HG02571 (cell line): ENCODE data around the gene MACROH2A1.
A peak's percentile ranks its signal among the peaks of the same experiment; 100 is the strongest.

ENCODE experiments used
- ATAC-seq: cut with Tn5 transposase; IDR thresholded peaks from one replicate; pipeline ENCODE4 v1.9.1; 2021; ENCODE audit warnings: mild to moderate bottlenecking, moderate library complexity; ENCODE audit not compliant: unreplicated experiment

Gene MACROH2A1

GRCh38 chr5:135398855-135399793 is at the start of gene MACROH2A1:
MACROH2A1 (minus strand) TSS chr5:135399231; CDS start chr5:135389093, 10,138 bp downstream.
- peak; percentile 87 for ATAC-seq

- no peak for ATAC-seq
Observed at GRCh38 chr5:135448071-135448739, 49.2 kb upstream of the MACROH2A1 start.

GRCh38 chr5:135447298-135447929 is 48.4 kb upstream of the MACROH2A1 start, which contains the start of gene DCANP1:
DCANP1 (minus strand) TSS chr5:135447348; CDS start chr5:135447108, 240 bp downstream.
- no peak for ATAC-seq

GRCh38 chr5:135446615-135447014 is 47.6 kb upstream of the MACROH2A1 start:
- no peak for ATAC-seq

GRCh38 chr5:135446206-135446605 is 47.2 kb upstream of the MACROH2A1 start:
- no peak for ATAC-seq

- ATAC-seq = no peak
Observed at GRCh38 chr5:135445306-135445985, 46.4 kb upstream of the MACROH2A1 start.

- no peak for ATAC-seq
Observed at GRCh38 chr5:135444881-135445280, 45.9 kb upstream of the MACROH2A1 start.

GRCh38 chr5:135444360-135444759 is 45.3 kb upstream of the MACROH2A1 start:
- ATAC-seq = no peak

- no peak for ATAC-seq
Observed at GRCh38 chr5:135443161-135443960, 44.3 kb upstream of the MACROH2A1 start.

GRCh38 chr5:135442431-135443160 is 43.6 kb upstream of the MACROH2A1 start:
- ATAC-seq = no peak

- no peak for ATAC-seq
Observed at GRCh38 chr5:135441919-135442318, 42.9 kb upstream of the MACROH2A1 start.

- ATAC-seq = no peak
Observed at GRCh38 chr5:135441350-135441831, 42.4 kb upstream of the MACROH2A1 start.

GRCh38 chr5:135440916-135441315 is 41.9 kb upstream of the MACROH2A1 start:
- no peak for ATAC-seq

- no peak for ATAC-seq
Observed at GRCh38 chr5:135439231-135440205, 40.5 kb upstream of the MACROH2A1 start.

- ATAC-seq = no peak
Observed at GRCh38 chr5:135438636-135439221, 39.7 kb upstream of the MACROH2A1 start.

GRCh38 chr5:135437796-135438560 is 38.9 kb upstream of the MACROH2A1 start:
- no peak for ATAC-seq

- no peak for ATAC-seq
Observed at GRCh38 chr5:135437422-135437795, 38.4 kb upstream of the MACROH2A1 start.
